ENCODE measurements around the gene CTAG1A.

GRCh38 chrX:154545673-154546274 lies 39.2 kb upstream of the CTAG1A start:
- TF ChIP-seq CTCF (IDR thresholded peaks at IDR 0.05) (no peak), POLR2AphosphoS5 (IDR thresholded peaks at IDR 0.05) (no peak), EP300 (IDR thresholded peaks at IDR 0.05) (no peak), POLR2A (IDR thresholded peaks at IDR 0.05) (no peak)

Measured in sigmoid colon (tissue), 4 donors.